BE2C (cell line): ENCODE results near the gene NBAS.

Source experiments
- DNase-seq: peaks from one replicate; pipeline ENCODE4 v3.0.0-alpha.2; 2020
- H3K27me3 ChIP-seq: fragments of 250-450 bp; sonication (Bioruptor Pico); 2 replicates; pipeline ENCODE4 v1.5.1; 2020; ENCODE audit warnings: mild to moderate bottlenecking
- H3K36me3 ChIP-seq: fragments of 250-450 bp; sonication (Bioruptor Pico); 2 replicates; pipeline ENCODE4 v1.5.1; 2020; ENCODE audit warnings: mild to moderate bottlenecking
- H3K4me1 ChIP-seq: fragments of 250-450 bp; sonication (Bioruptor Pico); 2 replicates; pipeline ENCODE4 v1.5.1; 2020
- H3K4me3 ChIP-seq: 2 replicates; pipeline ENCODE4 v1.5.1; 2011; ENCODE audit warnings: low read depth, low read length
- H3K9me3 ChIP-seq: fragments of 250-450 bp; sonication (Bioruptor Pico); 2 replicates; pipeline ENCODE4 v1.5.1; 2020
- CTCF ChIP-seq: IDR thresholded peaks from 2 replicates; pipeline ENCODE4 v1.5.1; 2012; ENCODE audit warnings: mild to moderate bottlenecking, low read depth, low read length

NBAS gene

GRCh38 chr2:15577071-15577735 is 16.1 kb upstream of the NBAS start:
- H3K27me3 ChIP-seq, result no peaks in the 10 kb centered on the region
- TF ChIP-seq CTCF, result peak; percentile 95
- no peaks in the 10 kb centered on the region for H3K36me3 ChIP-seq
- no peaks in the 10 kb centered on the region for H3K9me3 ChIP-seq
- H3K4me1 ChIP-seq, result no peaks in the 10 kb centered on the region; the same call in 1 of the 2 replicates
- DNase-seq, result peak; percentile 97
- no peak overlapping the region for H3K4me3 ChIP-seq

- no peaks in the 10 kb centered on the region for H3K27me3 ChIP-seq
- no peak for DNase-seq
- no peak overlapping the region for H3K4me3 ChIP-seq
Observed at GRCh38 chr2:15571729-15572128, 10.6 kb upstream of the NBAS start.

GRCh38 chr2:15570104-15570503 is 9.0 kb upstream of the NBAS start:
- Histone ChIP-seq H3K4me3 (no peak overlapping the region), H3K4me1 (no peaks in the 10 kb centered on the region), H3K36me3 (no peaks in the 10 kb centered on the region), H3K27me3 (no peaks in the 10 kb centered on the region), H3K9me3 (no peaks in the 10 kb centered on the region)
- no peak for DNase-seq
- no peak for TF ChIP-seq CTCF

More at GRCh38 chr2:15571729-15572128, 10.6 kb upstream of the NBAS start:
- no peaks in the 10 kb centered on the region for H3K9me3 ChIP-seq
- no peaks in the 10 kb centered on the region for H3K4me1 ChIP-seq
- TF ChIP-seq CTCF, result no peak
- no peaks in the 10 kb centered on the region for H3K36me3 ChIP-seq

GRCh38 chr2:15568874-15569273 is 7.7 kb upstream of the NBAS start:
- TF ChIP-seq CTCF, result no peak
- H3K4me3 ChIP-seq, result no peak overlapping the region
- no peaks in the 10 kb centered on the region for H3K27me3 ChIP-seq
- H3K9me3 ChIP-seq, result no peaks in the 10 kb centered on the region
- no peaks in the 10 kb centered on the region for H3K36me3 ChIP-seq
- no peaks in the 10 kb centered on the region for H3K4me1 ChIP-seq
- DNase-seq, result no peak

GRCh38 chr2:15566912-15567311 is 5.8 kb upstream of the NBAS start:
- Histone ChIP-seq H3K27me3 (no peaks in the 10 kb centered on the region), H3K36me3 (no peaks in the 10 kb centered on the region), H3K9me3 (no peaks in the 10 kb centered on the region), H3K4me1 (peaks cover 5% of the 10 kb centered on the region; the same call in 1 of the 2 replicates), H3K4me3 (no peak overlapping the region)
- DNase-seq, result no peak
- no peak for TF ChIP-seq CTCF

- H3K4me1 ChIP-seq, result peaks cover 5% of the 10 kb centered on the region; the same call in 1 of the 2 replicates
- no peaks in the 10 kb centered on the region for H3K9me3 ChIP-seq
- no peak overlapping the region for H3K4me3 ChIP-seq
- no peak for DNase-seq
- no peak for TF ChIP-seq CTCF
- no peaks in the 10 kb centered on the region for H3K27me3 ChIP-seq
- no peaks in the 10 kb centered on the region for H3K36me3 ChIP-seq
Observed at GRCh38 chr2:15565994-15566671, 5.0 kb upstream of the NBAS start.
